ENCODE measurements around the gene GDF15. TPM values are rescaled to one million over a fixed set of nuclear protein-coding genes. Genes with fewer than 3 reads are reported as not detected.

GDF15 gene
- total and polyA plus RNA-seq, 12 donors: 0.44 to 2.5 (median 0.70) TPM

DNA sequence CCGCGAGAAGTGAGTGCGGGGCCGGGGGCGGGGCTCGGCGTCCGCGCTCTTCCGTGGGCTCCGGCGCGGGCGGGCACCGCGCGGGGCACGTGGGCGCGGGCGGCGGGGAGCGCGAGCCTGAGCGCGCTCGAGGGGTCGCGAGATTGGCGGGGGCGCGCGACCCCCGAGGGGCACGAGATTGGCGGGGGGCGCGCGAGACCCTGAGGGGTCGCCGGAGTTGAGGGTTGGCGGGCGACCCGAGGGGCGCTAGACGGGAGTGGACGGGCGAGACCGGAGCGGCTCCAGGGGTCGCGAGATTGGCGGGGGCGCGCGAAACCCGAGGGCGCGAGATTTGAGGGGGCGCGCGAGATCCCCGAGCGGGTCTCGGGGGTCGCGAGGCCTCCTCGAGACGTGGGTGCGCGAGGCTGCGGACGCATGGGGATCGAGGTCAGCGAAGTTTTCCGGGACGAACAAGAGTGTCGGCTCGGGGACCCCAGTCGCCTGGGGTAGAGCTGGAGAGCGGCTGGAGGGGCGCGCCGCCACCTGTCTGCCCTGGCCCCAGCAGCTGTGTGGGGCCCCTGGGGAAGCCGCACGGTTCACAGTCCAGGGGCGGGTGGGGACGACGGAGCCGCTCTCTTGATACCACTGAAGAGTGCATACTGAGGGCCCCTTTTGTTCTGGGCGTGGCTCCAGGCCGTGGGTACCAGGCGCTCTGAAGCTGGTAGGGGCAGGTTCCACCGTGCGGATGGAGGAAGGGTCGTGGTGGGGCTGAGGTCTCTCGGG lies 33.9 kb downstream of the GDF15 start:
- peaks cover 33 to 92% (median 77%) of the 10 kb centered on the region in 9 donors for H3K4me1 ChIP-seq
- DNase-seq: no peak

DNA sequence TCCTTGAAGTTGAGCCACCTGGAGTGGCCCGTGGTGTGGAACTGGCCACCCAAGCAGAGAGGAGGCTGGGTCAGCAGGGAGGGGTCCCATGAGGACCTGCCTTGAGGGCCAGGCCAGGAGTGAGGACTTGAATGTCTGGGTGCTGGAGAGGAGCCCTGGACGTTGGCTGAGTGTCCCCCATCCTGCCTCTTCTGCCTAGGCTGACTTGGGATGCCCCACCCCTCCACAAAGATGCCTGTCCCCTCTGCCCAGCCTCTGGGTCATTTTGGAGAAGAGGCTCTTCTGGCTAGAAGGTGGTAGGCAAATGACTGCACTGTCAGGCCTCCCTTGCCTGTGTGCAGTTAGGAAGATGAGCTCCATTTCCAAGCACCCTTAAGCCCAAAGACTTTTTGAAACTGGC lies 35.0 kb downstream of the GDF15 start:
- H3K9me3 ChIP-seq: no peaks in the 10 kb centered on the region
- H3K27me3 ChIP-seq: peaks cover 0 to 15% (median 0%) of the 10 kb centered on the region in 7 donors
- intact Hi-C loops (cut with DNase I): no loop called here
- WGBS, 2 donors: 33 to 44% methylated on average over 2 of the region's 2 CpGs
- H3K4me3 ChIP-seq: peak overlapping the region in 8 of 10 donors; percentile 67 to 82 (median 76)
- TF ChIP-seq, protein P1, sequence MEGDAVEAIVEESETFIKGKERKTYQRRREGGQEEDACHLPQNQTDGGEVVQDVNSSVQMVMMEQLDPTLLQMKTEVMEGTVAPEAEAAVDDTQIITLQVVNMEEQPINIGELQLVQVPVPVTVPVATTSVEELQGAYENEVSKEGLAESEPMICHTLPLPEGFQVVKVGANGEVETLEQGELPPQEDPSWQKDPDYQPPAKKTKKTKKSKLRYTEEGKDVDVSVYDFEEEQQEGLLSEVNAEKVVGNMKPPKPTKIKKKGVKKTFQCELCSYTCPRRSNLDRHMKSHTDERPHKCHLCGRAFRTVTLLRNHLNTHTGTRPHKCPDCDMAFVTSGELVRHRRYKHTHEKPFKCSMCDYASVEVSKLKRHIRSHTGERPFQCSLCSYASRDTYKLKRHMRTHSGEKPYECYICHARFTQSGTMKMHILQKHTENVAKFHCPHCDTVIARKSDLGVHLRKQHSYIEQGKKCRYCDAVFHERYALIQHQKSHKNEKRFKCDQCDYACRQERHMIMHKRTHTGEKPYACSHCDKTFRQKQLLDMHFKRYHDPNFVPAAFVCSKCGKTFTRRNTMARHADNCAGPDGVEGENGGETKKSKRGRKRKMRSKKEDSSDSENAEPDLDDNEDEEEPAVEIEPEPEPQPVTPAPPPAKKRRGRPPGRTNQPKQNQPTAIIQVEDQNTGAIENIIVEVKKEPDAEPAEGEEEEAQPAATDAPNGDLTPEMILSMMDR (IDR thresholded peaks at IDR 0.05): no peak
- H3K27ac ChIP-seq: peak overlapping the region in 8 of 10 donors; percentile 7 to 99 (median 96)
- no peaks in the 10 kb centered on the region for H3K36me3 ChIP-seq
- H3K4me1 ChIP-seq: peaks cover 37 to 94% (median 78%) of the 10 kb centered on the region in 9 donors
- DNase-seq: no peak
- ATAC-seq: no peak

More for the DNA sequence above, 33.9 kb downstream of the GDF15 start:
- TF ChIP-seq, protein P1 (IDR thresholded peaks at IDR 0.05): no peak
- no peak for ATAC-seq
- Histone ChIP-seq H3K36me3 (no peaks in the 10 kb centered on the region), H3K4me3 (peak overlapping the region; percentile 45 to 82 (median 76)), H3K27ac (peak overlapping the region; percentile 78 to 99 (median 96)), H3K9me3 (no peaks in the 10 kb centered on the region), H3K27me3 (peaks cover 0 to 15% (median 0%) of the 10 kb centered on the region in 7 donors)
- intact Hi-C loops (cut with DNase I): loop anchor here in 6 of 10 donors (5.0 to 10.0 kb wide), 4 partner anchors 135 to 215 kb away; partner anchors contain the start of genes RAB3A (in 3 of the 6), IQCN (in 1 of the 6) and JUND (in 1 of the 6)
- WGBS, 2 donors: 3 to 4% methylated on average over 55 to 97 of the region's 97 CpGs

- no peaks in the 10 kb centered on the region for H3K36me3 ChIP-seq
- intact Hi-C loops (cut with DNase I): no loop called here
- peaks cover 38 to 94% (median 78%) of the 10 kb centered on the region in 9 donors for H3K4me1 ChIP-seq
- peak overlapping the region in 3 of 10 donors; percentile 76 to 82 (median 81) for H3K4me3 ChIP-seq
- WGBS, 2 donors: 82 to 84% methylated on average over 12 of the region's 12 CpGs
- peak overlapping the region in 6 of 10 donors; percentile 7 to 99 (median 96) for H3K27ac ChIP-seq
- TF ChIP-seq, protein P1 (IDR thresholded peaks at IDR 0.05): no peak
- no peak for ATAC-seq
- peaks cover 0 to 12% (median 0%) of the 10 kb centered on the region in 7 donors for H3K27me3 ChIP-seq
- H3K9me3 ChIP-seq: no peaks in the 10 kb centered on the region
- no peak for DNase-seq
These were observed 35.5 kb downstream of the GDF15 start for GRCh38 chr19:18421371-18421959.

DNA sequence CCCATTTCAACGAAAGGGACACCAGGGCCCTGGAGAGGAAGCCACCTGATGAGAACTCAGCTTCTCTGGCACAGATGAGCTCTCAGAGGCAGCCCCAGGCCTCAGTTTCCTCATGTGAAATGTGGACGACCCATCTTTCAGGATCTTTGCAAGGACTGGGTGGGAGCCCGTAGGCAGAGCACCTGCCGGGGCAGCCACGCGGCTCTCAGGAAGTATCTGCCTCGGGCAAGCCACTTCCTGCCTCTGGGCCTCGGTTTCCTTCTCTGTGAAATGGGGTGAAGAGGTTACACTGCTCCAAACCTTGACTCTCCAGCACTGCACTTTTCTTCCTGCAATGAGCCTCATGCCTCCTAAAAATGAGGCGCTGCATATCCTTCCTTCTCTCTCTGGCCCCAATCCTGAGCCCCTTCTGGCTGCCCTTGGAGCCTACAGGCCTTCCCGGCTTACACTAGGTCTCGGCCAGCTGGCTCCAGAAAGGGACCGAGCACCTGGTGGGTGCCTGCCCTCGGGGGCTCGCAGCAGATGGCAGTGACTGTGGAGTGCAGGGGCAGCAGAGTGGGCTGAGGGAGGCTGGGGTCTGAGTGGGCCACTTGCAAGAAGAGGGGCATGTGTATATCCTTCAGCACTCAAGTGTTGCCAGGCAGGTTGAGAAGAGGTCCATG lies 36.7 kb downstream of the GDF15 start:
- H3K27me3 ChIP-seq: peaks cover 0 to 3% (median 0%) of the 10 kb centered on the region in 7 donors
- WGBS, 2 donors: 75% methylated on average over 14 of the region's 14 CpGs
- no peak overlapping the region for H3K4me3 ChIP-seq
- peaks cover 0 to 4% (median 0%) of the 10 kb centered on the region in 9 donors for H3K36me3 ChIP-seq
- ATAC-seq (no peak), DNase-seq (no peak)
- H3K9me3 ChIP-seq: no peaks in the 10 kb centered on the region
- intact Hi-C loops (cut with DNase I): no loop called here
- H3K27ac ChIP-seq: peak overlapping the region in 3 of 10 donors; percentile 9 to 97 (median 21)
- TF ChIP-seq, protein P1 (IDR thresholded peaks at IDR 0.05): no peak
- peaks cover 32 to 94% (median 78%) of the 10 kb centered on the region in 9 donors for H3K4me1 ChIP-seq

Data from heart right ventricle (tissue), 16 donors.